Muscle layer of colon (tissue), 2 donors: Measurements from ENCODE around the gene ZNF155.

ENCODE experiments used
- H3K27ac ChIP-seq: one replicate; pipeline ENCODE4 v1.7.0; 2013; ENCODE audit warnings: low read depth, mild to moderate bottlenecking, low read length, moderate library complexity
- H3K27me3 ChIP-seq, 2 donors: one replicate each; pipeline ENCODE4 v1.7.0; 2013; ENCODE audit warnings: low read length in 2 of 2, mild to moderate bottlenecking in 2 of 2; ENCODE audit not compliant: insufficient read depth in 2 of 2, control insufficient read depth in 1 of 2
- H3K36me3 ChIP-seq: one replicate; pipeline ENCODE4 v1.7.0; 2013; ENCODE audit warnings: mild to moderate bottlenecking, low read length; ENCODE audit not compliant: insufficient read depth
- H3K4me1 ChIP-seq: one replicate; pipeline ENCODE4 v1.7.0; 2013; ENCODE audit warnings: mild to moderate bottlenecking, low read length; ENCODE audit not compliant: insufficient read depth
- H3K4me3 ChIP-seq, 2 donors: one replicate each; pipeline ENCODE4 v1.7.0; 2013; ENCODE audit warnings: low read length in 2 of 2, low read depth in 1 of 2, mild to moderate bottlenecking in 1 of 2, moderate library complexity in 1 of 2
- H3K9ac ChIP-seq: one replicate; pipeline ENCODE4 v1.7.0; 2013; ENCODE audit warnings: low read length
- H3K9me3 ChIP-seq: one replicate; pipeline ENCODE4 v1.7.0; 2013; ENCODE audit warnings: mild to moderate bottlenecking, low read length
- donor health status: abdominal sarcoma.
- donor health status: Adenocarcinoma of cecum.

The ZNF155 gene

GRCh38 chr19:44007473-44007872 lies 23.5 kb downstream of the ZNF155 start:
- Histone ChIP-seq H3K9ac (no peak overlapping the region), H3K36me3 (peaks cover 51% of the 10 kb centered on the region), H3K4me3 (no peak overlapping the region), H3K9me3 (peaks cover 55% of the 10 kb centered on the region), H3K27me3 (no peaks in the 10 kb centered on the region), H3K27ac (no peak overlapping the region), H3K4me1 (peaks cover 9% of the 10 kb centered on the region)

DNA sequence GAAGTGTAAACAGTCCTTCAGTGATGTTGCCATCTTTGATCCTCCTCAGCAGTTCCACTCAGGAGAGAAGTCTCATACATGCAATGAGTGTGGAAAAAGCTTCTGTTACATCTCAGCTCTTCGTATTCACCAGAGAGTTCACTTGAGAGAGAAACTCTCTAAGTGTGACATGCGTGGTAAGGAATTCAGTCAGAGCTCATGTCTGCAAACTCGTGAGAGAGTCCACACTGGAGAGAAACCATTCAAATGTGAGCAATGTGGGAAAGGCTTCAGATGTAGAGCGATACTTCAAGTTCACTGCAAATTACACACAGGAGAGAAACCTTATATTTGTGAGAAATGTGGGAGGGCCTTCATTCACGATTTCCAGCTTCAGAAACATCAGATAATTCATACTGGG lies 26.5 kb downstream of the ZNF155 start:
- H3K4me1 ChIP-seq, result no peaks in the 10 kb centered on the region
- H3K27me3 ChIP-seq, result no peaks in the 10 kb centered on the region
- peak overlapping the region in 1 of 2 donors; percentile 35 for H3K4me3 ChIP-seq
- H3K36me3 ChIP-seq, result peaks cover 51% of the 10 kb centered on the region
- H3K9ac ChIP-seq, result no peak overlapping the region
- no peak overlapping the region for H3K27ac ChIP-seq
- H3K9me3 ChIP-seq, result peaks cover 59% of the 10 kb centered on the region

DNA sequence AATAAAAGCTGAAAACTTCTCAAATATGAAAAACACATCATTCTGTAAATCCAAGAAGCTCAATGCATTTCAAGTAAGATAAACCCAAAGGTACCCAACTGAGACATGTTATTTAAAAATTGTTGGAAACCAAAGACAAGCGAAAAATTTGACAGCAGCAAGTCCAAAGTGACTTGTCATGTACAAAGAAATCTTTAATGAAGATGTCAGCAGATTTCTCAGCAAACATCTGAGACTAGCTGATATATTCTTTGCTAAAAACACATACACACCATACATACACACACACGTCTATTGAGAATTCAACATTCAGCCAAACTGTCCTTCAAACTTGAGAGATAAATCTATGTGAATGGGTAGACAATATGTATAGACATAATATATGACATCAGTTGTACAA lies 35.5 kb downstream of the ZNF155 start:
- no peak overlapping the region for H3K4me3 ChIP-seq
- no peak overlapping the region for H3K27ac ChIP-seq
- H3K4me1 ChIP-seq, result no peaks in the 10 kb centered on the region
- H3K36me3 ChIP-seq, result no peaks in the 10 kb centered on the region
- H3K9me3 ChIP-seq, result no peaks in the 10 kb centered on the region
- H3K9ac ChIP-seq, result no peak overlapping the region
- no peaks in the 10 kb centered on the region for H3K27me3 ChIP-seq

- Histone ChIP-seq H3K4me1 (peaks cover 11% of the 10 kb centered on the region), H3K9ac (no peak overlapping the region), H3K27me3 (no peaks in the 10 kb centered on the region), H3K4me3 (no peak overlapping the region), H3K27ac (no peak overlapping the region), H3K9me3 (no peaks in the 10 kb centered on the region), H3K36me3 (no peaks in the 10 kb centered on the region)
These were observed 37.2 kb downstream of the ZNF155 start for GRCh38 chr19:44021221-44021620.

DNA sequence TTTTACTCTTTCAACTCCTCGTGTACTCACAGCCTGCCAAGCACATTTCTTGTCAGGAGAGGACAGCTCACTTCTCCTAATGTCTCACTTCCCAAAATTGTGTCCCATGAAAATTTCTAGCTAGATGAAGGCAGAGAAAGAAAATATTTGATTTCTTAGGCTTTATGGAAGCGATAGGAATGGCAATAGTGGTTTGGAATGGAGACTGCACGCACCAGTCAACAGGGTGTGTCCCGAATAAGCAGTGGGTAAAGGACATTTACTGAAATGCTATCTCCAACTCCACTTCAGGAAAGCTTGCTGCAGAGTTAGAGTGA lies 40.9 kb downstream of the ZNF155 start:
- Histone ChIP-seq H3K9me3 (peaks cover 22% of the 10 kb centered on the region), H3K4me1 (peaks cover 11% of the 10 kb centered on the region), H3K27me3 (no peaks in the 10 kb centered on the region), H3K36me3 (peaks cover 30% of the 10 kb centered on the region), H3K4me3 (peak overlapping the region; percentile 60 to 69), H3K27ac (peak overlapping the region; percentile 57), H3K9ac (peak overlapping the region; percentile 59)

DNA sequence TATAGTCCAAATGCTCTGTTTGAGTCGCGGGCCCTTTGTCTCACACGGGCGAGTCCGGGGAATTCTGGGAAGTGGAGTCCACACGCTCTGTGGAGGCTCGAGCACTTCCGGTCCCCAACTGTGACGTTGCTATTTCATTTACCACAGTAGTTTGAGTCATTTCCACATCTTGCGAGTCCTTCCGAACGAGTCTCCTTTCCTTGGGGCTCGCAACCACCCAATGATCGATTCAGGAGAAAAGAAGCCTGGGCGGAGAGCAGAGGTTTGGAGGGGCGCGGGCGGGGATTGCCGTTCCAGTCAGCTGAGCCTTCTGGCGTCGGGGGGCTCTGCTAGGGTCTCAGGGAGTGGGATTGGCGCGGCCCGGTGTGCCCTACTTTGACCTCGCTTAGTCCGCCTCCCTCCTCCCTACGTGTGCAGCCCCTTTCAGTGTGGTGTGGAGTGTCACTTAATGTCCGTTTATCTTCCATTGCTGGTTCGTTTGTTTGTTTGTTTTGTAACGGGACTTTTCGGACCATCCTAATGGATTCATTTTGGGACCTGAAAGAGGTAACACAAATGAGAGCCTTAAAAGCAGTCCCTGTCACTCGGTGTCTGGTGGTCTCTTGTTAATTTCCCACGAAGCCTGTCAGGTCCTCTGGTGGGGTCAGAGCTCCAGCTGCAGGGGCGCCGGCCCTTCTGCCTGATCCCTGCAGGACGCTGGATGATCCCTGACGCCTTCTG lies 41.4 kb downstream of the ZNF155 start, which contains the start of gene ZNF222:
TSS of gene ZNF222 (plus strand) at position 163 of the 720 bp plus-strand sequence. CDS start at position 221, 58 bp downstream.
- Histone ChIP-seq H3K4me3 (peak within 1 kb of the TSS; percentile 60 to 69), H3K36me3 (peaks cover 35% of the 10 kb centered on the region), H3K4me1 (peaks cover 11% of the 10 kb centered on the region), H3K27me3 (no peaks in the 10 kb centered on the region), H3K27ac (peak within 1 kb of the TSS; percentile 57), H3K9me3 (peaks cover 27% of the 10 kb centered on the region), H3K9ac (peak within 1 kb of the TSS; percentile 59)

DNA sequence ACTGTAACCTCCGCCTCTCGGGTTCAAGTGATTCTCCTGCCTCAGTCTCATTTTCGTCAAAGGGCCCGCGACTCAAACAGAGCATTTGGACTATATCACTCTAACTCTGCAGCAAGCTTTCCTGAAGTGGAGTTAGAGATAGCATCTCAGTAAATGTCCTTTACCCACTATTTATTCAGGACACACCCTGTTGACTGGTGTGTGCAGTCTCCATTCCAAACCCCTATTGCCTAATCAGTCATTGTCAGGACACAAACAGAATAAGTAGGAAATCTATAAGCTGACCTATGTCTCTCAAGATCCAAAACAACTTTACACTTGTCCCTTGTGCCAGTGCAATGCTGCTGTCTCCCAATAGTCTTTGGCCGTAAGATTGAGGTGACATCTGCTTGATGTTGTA lies 42.6 kb downstream of the ZNF155 start:
- H3K4me3 ChIP-seq, result no peak overlapping the region
- H3K4me1 ChIP-seq, result peaks cover 11% of the 10 kb centered on the region
- H3K36me3 ChIP-seq, result peaks cover 44% of the 10 kb centered on the region

DNA sequence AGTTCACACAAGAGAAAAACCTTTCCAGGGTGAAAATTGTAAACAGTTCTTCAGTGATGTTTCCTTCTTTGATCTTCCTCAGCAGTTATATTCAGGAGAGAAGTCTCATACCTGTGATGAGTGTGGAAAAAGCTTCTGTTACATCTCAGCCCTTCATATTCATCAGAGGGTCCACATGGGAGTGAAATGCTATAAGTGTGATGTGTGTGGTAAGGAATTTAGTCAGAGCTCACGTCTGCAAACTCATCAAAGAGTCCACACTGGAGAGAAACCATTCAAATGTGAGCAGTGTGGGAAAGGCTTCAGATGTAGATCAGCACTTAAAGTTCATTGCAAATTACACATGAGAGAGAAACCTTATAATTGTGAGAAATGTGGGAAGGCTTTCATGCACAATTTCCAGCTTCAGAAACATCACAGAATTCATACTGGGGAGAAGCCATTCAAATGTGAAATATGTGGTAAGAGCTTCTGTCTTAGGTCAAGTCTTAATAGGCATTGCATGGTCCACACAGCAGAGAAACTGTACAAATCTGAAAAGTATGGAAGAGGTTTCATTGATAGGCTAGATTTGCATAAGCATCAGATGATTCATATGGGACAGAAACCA lies 48.1 kb downstream of the ZNF155 start:
- H3K9ac ChIP-seq, result no peak overlapping the region
- peak overlapping the region in 1 of 2 donors; percentile 48 for H3K4me3 ChIP-seq
- no peaks in the 10 kb centered on the region for H3K4me1 ChIP-seq
- H3K27me3 ChIP-seq, result no peaks in the 10 kb centered on the region
- peaks cover 66% of the 10 kb centered on the region for H3K9me3 ChIP-seq
- H3K27ac ChIP-seq, result no peak overlapping the region
- peaks cover 53% of the 10 kb centered on the region for H3K36me3 ChIP-seq

More for the DNA sequence above, 42.6 kb downstream of the ZNF155 start:
- no peaks in the 10 kb centered on the region for H3K27me3 ChIP-seq
- no peak overlapping the region for H3K9ac ChIP-seq
- H3K9me3 ChIP-seq, result peaks cover 33% of the 10 kb centered on the region
- no peak overlapping the region for H3K27ac ChIP-seq

DNA sequence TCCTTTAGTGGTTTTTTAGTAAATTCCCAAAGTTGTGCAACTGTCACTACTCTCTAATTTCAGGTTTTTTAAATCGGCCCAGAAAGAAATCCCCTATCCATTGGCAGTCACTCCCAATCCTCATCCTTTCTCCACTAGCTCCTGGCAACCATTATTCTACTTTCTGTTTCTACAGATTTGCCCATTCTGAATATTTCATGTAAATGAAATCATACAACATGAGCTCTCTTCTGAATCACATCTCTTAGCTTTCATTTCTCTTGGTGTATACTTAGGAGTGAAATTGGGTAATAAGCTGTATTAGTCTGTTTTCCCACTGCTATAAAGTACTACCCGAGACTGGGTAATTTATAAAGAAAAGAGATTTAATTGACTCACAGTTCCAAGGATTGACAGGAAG lies 58.2 kb downstream of the ZNF155 start:
- no peak overlapping the region for H3K27ac ChIP-seq
- H3K4me1 ChIP-seq, result no peaks in the 10 kb centered on the region
- no peak overlapping the region for H3K9ac ChIP-seq
- H3K27me3 ChIP-seq, result no peaks in the 10 kb centered on the region
- H3K9me3 ChIP-seq, result no peaks in the 10 kb centered on the region
- H3K4me3 ChIP-seq, result no peak overlapping the region
- H3K36me3 ChIP-seq, result no peaks in the 10 kb centered on the region
